Measurements from ENCODE around the gene MAN1A2. TPM values are rescaled to one million over a fixed set of nuclear protein-coding genes. Genes with fewer than 3 reads are reported as not detected.
"Not testable (repeated sequence)": the region's sequence is repeated elsewhere in the genome, so short reads cannot be mapped to it uniquely, and the experiment has no call there.

MAN1A2 gene
- total RNA-seq, 1 donor from 2014 or later, result 66.5 TPM

- Mint-ChIP-seq H3K4me3 (ENCODE audit: low read depth) (no peak overlapping the region), H3K9me3 (ENCODE audit: low read depth) (no peaks in the 10 kb centered on the region), H3K27me3 (no peaks in the 10 kb centered on the region), H3K36me3 (ENCODE audit: insufficient read depth) (no peaks in the 10 kb centered on the region), H3K4me1 (ENCODE audit: low read depth) (peaks cover 53% of the 10 kb centered on the region), H3K27ac (peak overlapping the region; percentile 7)
- no peak for DNase-seq (ENCODE audit: low spot score, unreplicated experiment)
- no peak for TF ChIP-seq CTCF (IDR thresholded peaks at IDR 0.05; ENCODE audit: unreplicated experiment)
Measured at GRCh38 chr1:117321680-117322609, 45.3 kb upstream of the MAN1A2 start.

GRCh38 chr1:117324357-117324756 is 42.9 kb upstream of the MAN1A2 start:
- no peak overlapping the region for H3K4me3 Mint-ChIP-seq (ENCODE audit: low read depth)
- H3K9me3 Mint-ChIP-seq (ENCODE audit: low read depth), result no peaks in the 10 kb centered on the region
- no peaks in the 10 kb centered on the region for H3K27me3 Mint-ChIP-seq
- TF ChIP-seq CTCF (IDR thresholded peaks at IDR 0.05; ENCODE audit: unreplicated experiment), result no peak
- no peaks in the 10 kb centered on the region for H3K36me3 Mint-ChIP-seq (ENCODE audit: insufficient read depth)
- no peak overlapping the region for H3K27ac Mint-ChIP-seq
- peaks cover 53% of the 10 kb centered on the region for H3K4me1 Mint-ChIP-seq (ENCODE audit: low read depth)
- no peak for DNase-seq (ENCODE audit: low spot score, unreplicated experiment)

GRCh38 chr1:117326035-117326434 is 41.2 kb upstream of the MAN1A2 start:
- not testable (repeated sequence) for H3K36me3 Mint-ChIP-seq (ENCODE audit: insufficient read depth); H3K9me3 Mint-ChIP-seq (ENCODE audit: low read depth); H3K27me3 Mint-ChIP-seq; DNase-seq (ENCODE audit: low spot score, unreplicated experiment); H3K4me3 Mint-ChIP-seq (ENCODE audit: low read depth); H3K27ac Mint-ChIP-seq
- peaks cover 47% of the 10 kb centered on the region for H3K4me1 Mint-ChIP-seq (ENCODE audit: low read depth)

- H3K4me1 Mint-ChIP-seq (ENCODE audit: low read depth), result peaks cover 38% of the 10 kb centered on the region
- no peak overlapping the region for H3K4me3 Mint-ChIP-seq (ENCODE audit: low read depth)
- H3K9me3 Mint-ChIP-seq (ENCODE audit: low read depth), result no peaks in the 10 kb centered on the region
- DNase-seq (ENCODE audit: low spot score, unreplicated experiment), result no peak
- TF ChIP-seq CTCF (IDR thresholded peaks at IDR 0.05; ENCODE audit: unreplicated experiment), result no peak
- H3K27ac Mint-ChIP-seq, result no peak overlapping the region
- H3K36me3 Mint-ChIP-seq (ENCODE audit: insufficient read depth), result no peaks in the 10 kb centered on the region
- no peaks in the 10 kb centered on the region for H3K27me3 Mint-ChIP-seq
Measured at GRCh38 chr1:117327011-117327410, 40.2 kb upstream of the MAN1A2 start.

- H3K4me3 Mint-ChIP-seq (ENCODE audit: low read depth), result no peak overlapping the region
- no peak for TF ChIP-seq CTCF (IDR thresholded peaks at IDR 0.05; ENCODE audit: unreplicated experiment)
- H3K27ac Mint-ChIP-seq, result no peak overlapping the region
- H3K36me3 Mint-ChIP-seq (ENCODE audit: insufficient read depth), result no peaks in the 10 kb centered on the region
- peaks cover 16% of the 10 kb centered on the region for H3K4me1 Mint-ChIP-seq (ENCODE audit: low read depth)
- peaks cover 3% of the 10 kb centered on the region for H3K27me3 Mint-ChIP-seq
- DNase-seq (ENCODE audit: low spot score, unreplicated experiment), result no peak
- H3K9me3 Mint-ChIP-seq (ENCODE audit: low read depth), result no peaks in the 10 kb centered on the region
Measured at GRCh38 chr1:117335376-117336086, 31.7 kb upstream of the MAN1A2 start.

Measured in progenitor cell of endocrine pancreas (in vitro differentiated cells).